ENCODE results near the gene CFAP54.
A peak's percentile ranks its signal among the peaks of the same experiment; 100 is the strongest.
"Not testable (repeated sequence)": the region's sequence is repeated elsewhere in the genome, so short reads cannot be mapped to it uniquely, and the experiment has no call there.

The CFAP54 gene

GRCh38 chr12:96493106-96493505 lies 3.7 kb downstream of the CFAP54 start:
- H3K9me3 ChIP-seq: no peaks in the 10 kb centered on the region
- no peaks in the 10 kb centered on the region; the same call in 1 of the 2 replicates for H3K4me1 ChIP-seq
- H3K4me3 ChIP-seq: no peak overlapping the region
- H3K27me3 ChIP-seq (ENCODE audit: low read depth): peaks cover 5% of the 10 kb centered on the region; the same call in 1 of the 2 replicates
- no peak for DNase-seq (ENCODE audit: low spot score in 2 of 2)
- in situ Hi-C loops (cut with MboI; ENCODE audit: low sequenced_read_pairs): no loop called here
- no peaks in the 10 kb centered on the region for H3K36me3 ChIP-seq (replicated peaks)

GRCh38 chr12:96494154-96494553 lies 4.8 kb downstream of the CFAP54 start:
- H3K4me1 ChIP-seq; H3K4me3 ChIP-seq; in situ Hi-C loops (cut with MboI; ENCODE audit: low sequenced_read_pairs); DNase-seq (ENCODE audit: low spot score in 2 of 2); H3K27me3 ChIP-seq (ENCODE audit: low read depth); H3K9me3 ChIP-seq; H3K36me3 ChIP-seq (replicated peaks): not testable (repeated sequence)

- in situ Hi-C loops (cut with MboI; ENCODE audit: low sequenced_read_pairs): no loop called here
- Histone ChIP-seq H3K36me3 (replicated peaks) (no peaks in the 10 kb centered on the region), H3K4me3 (no peak overlapping the region), H3K9me3 (no peaks in the 10 kb centered on the region), H3K27me3 (ENCODE audit: low read depth) (no peaks in the 10 kb centered on the region), H3K4me1 (no peaks in the 10 kb centered on the region)
- no peak for DNase-seq (ENCODE audit: low spot score in 2 of 2)
Measured at GRCh38 chr12:96495155-96495554, 5.8 kb downstream of the CFAP54 start.

GRCh38 chr12:96495841-96496545 lies 6.6 kb downstream of the CFAP54 start:
- no peaks in the 10 kb centered on the region for H3K36me3 ChIP-seq (replicated peaks)
- no peaks in the 10 kb centered on the region for H3K9me3 ChIP-seq
- in situ Hi-C loops (cut with MboI; ENCODE audit: low sequenced_read_pairs): no loop called here
- no peak for DNase-seq (ENCODE audit: low spot score in 2 of 2)
- no peaks in the 10 kb centered on the region for H3K27me3 ChIP-seq (ENCODE audit: low read depth)
- peaks cover 3% of the 10 kb centered on the region for H3K4me1 ChIP-seq
- H3K4me3 ChIP-seq: no peak overlapping the region

GRCh38 chr12:96496944-96497343 lies 7.6 kb downstream of the CFAP54 start:
- no peaks in the 10 kb centered on the region for H3K36me3 ChIP-seq (replicated peaks)
- H3K4me1 ChIP-seq: peaks cover 7% of the 10 kb centered on the region
- DNase-seq (ENCODE audit: low spot score in 2 of 2): no peak
- H3K9me3 ChIP-seq: no peaks in the 10 kb centered on the region; the same call in 1 of the 2 replicates
- H3K4me3 ChIP-seq: no peak overlapping the region
- in situ Hi-C loops (cut with MboI; ENCODE audit: low sequenced_read_pairs): no loop called here
- no peaks in the 10 kb centered on the region for H3K27me3 ChIP-seq (ENCODE audit: low read depth)

- no peak for DNase-seq (ENCODE audit: low spot score in 2 of 2)
- in situ Hi-C loops (cut with MboI; ENCODE audit: low sequenced_read_pairs): no loop called here
- Histone ChIP-seq H3K27me3 (ENCODE audit: low read depth) (no peaks in the 10 kb centered on the region), H3K4me3 (no peak overlapping the region), H3K4me1 (peaks cover 7% of the 10 kb centered on the region), H3K36me3 (replicated peaks) (no peaks in the 10 kb centered on the region), H3K9me3 (no peaks in the 10 kb centered on the region; the same call in 1 of the 2 replicates)
Measured at GRCh38 chr12:96497855-96498254, 8.5 kb downstream of the CFAP54 start.

- in situ Hi-C loops (cut with MboI; ENCODE audit: low sequenced_read_pairs): loop anchor here (25.0 kb wide), 1 partner anchor 913 kb away; no protein-coding TSS in a partner anchor
- Histone ChIP-seq H3K9me3 (no peaks in the 10 kb centered on the region; the same call in 1 of the 2 replicates), H3K4me3 (no peak overlapping the region), H3K36me3 (replicated peaks) (no peaks in the 10 kb centered on the region), H3K27me3 (ENCODE audit: low read depth) (no peaks in the 10 kb centered on the region), H3K4me1 (peaks cover 7% of the 10 kb centered on the region)
- DNase-seq (ENCODE audit: low spot score in 2 of 2): peak; percentile 15 to 44
Measured at GRCh38 chr12:96500693-96501092, 11.3 kb downstream of the CFAP54 start.

- peaks cover 7% of the 10 kb centered on the region for H3K4me1 ChIP-seq
- H3K36me3 ChIP-seq (replicated peaks): no peaks in the 10 kb centered on the region
- peak in 1 of 2 experiments; percentile 16 for DNase-seq (ENCODE audit: low spot score in 2 of 2)
- in situ Hi-C loops (cut with MboI; ENCODE audit: low sequenced_read_pairs): loop anchor here (25.0 kb wide), 1 partner anchor 914 kb away; no protein-coding TSS in a partner anchor
- H3K4me3 ChIP-seq: no peak overlapping the region
- no peaks in the 10 kb centered on the region for H3K27me3 ChIP-seq (ENCODE audit: low read depth)
- H3K9me3 ChIP-seq: no peaks in the 10 kb centered on the region; the same call in 1 of the 2 replicates
Measured at GRCh38 chr12:96501133-96501761, 11.9 kb downstream of the CFAP54 start.

- Histone ChIP-seq H3K36me3 (replicated peaks) (no peaks in the 10 kb centered on the region), H3K9me3 (no peaks in the 10 kb centered on the region; the same call in 1 of the 2 replicates), H3K27me3 (ENCODE audit: low read depth) (no peaks in the 10 kb centered on the region), H3K4me3 (no peak overlapping the region), H3K4me1 (peaks cover 7% of the 10 kb centered on the region)
- in situ Hi-C loops (cut with MboI; ENCODE audit: low sequenced_read_pairs): loop anchor here (25.0 kb wide), 1 partner anchor 915 kb away; no protein-coding TSS in a partner anchor
- DNase-seq (ENCODE audit: low spot score in 2 of 2): no peak
Measured at GRCh38 chr12:96501908-96502307, 12.5 kb downstream of the CFAP54 start.

- H3K4me3 ChIP-seq: no peak overlapping the region
- DNase-seq (ENCODE audit: low spot score in 2 of 2): no peak
- H3K36me3 ChIP-seq (replicated peaks): no peaks in the 10 kb centered on the region
- no peaks in the 10 kb centered on the region; the same call in 1 of the 2 replicates for H3K9me3 ChIP-seq
- H3K27me3 ChIP-seq (ENCODE audit: low read depth): no peaks in the 10 kb centered on the region
- in situ Hi-C loops (cut with MboI; ENCODE audit: low sequenced_read_pairs): loop anchor here (25.0 kb wide), 1 partner anchor 915 kb away; no protein-coding TSS in a partner anchor
- peaks cover 7% of the 10 kb centered on the region for H3K4me1 ChIP-seq
Measured at GRCh38 chr12:96502477-96502876, 13.1 kb downstream of the CFAP54 start.

- in situ Hi-C loops (cut with MboI; ENCODE audit: low sequenced_read_pairs): loop anchor here (25.0 kb wide), 1 partner anchor 916 kb away; no protein-coding TSS in a partner anchor
Measured at GRCh38 chr12:96502949-96503532, 13.7 kb downstream of the CFAP54 start.

GRCh38 chr12:96503976-96504375 lies 14.6 kb downstream of the CFAP54 start:
- Histone ChIP-seq H3K4me1 (peaks cover 7% of the 10 kb centered on the region), H3K4me3 (no peak overlapping the region), H3K36me3 (replicated peaks) (no peaks in the 10 kb centered on the region), H3K9me3 (no peaks in the 10 kb centered on the region; the same call in 1 of the 2 replicates), H3K27me3 (ENCODE audit: low read depth) (no peaks in the 10 kb centered on the region)
- no peak for DNase-seq (ENCODE audit: low spot score in 2 of 2)
- in situ Hi-C loops (cut with MboI; ENCODE audit: low sequenced_read_pairs): loop anchor here (25.0 kb wide), 1 partner anchor 917 kb away; no protein-coding TSS in a partner anchor

More at GRCh38 chr12:96502949-96503532, 13.7 kb downstream of the CFAP54 start:
- no peaks in the 10 kb centered on the region; the same call in 1 of the 2 replicates for H3K9me3 ChIP-seq
- H3K36me3 ChIP-seq (replicated peaks): no peaks in the 10 kb centered on the region
- no peak overlapping the region for H3K4me3 ChIP-seq
- H3K4me1 ChIP-seq: peaks cover 7% of the 10 kb centered on the region
- no peak for DNase-seq (ENCODE audit: low spot score in 2 of 2)
- H3K27me3 ChIP-seq (ENCODE audit: low read depth): no peaks in the 10 kb centered on the region

GRCh38 chr12:96506776-96507175 lies 17.4 kb downstream of the CFAP54 start:
- Histone ChIP-seq H3K9me3 (no peaks in the 10 kb centered on the region), H3K27me3 (ENCODE audit: low read depth) (no peaks in the 10 kb centered on the region), H3K4me3 (no peak overlapping the region), H3K36me3 (replicated peaks) (no peaks in the 10 kb centered on the region), H3K4me1 (no peaks in the 10 kb centered on the region)
- in situ Hi-C loops (cut with MboI; ENCODE audit: low sequenced_read_pairs): loop anchor here (25.0 kb wide), 1 partner anchor 919 kb away; no protein-coding TSS in a partner anchor
- DNase-seq (ENCODE audit: low spot score in 2 of 2): no peak
